PFSK-1 (cell line): ENCODE data around the gene KDM6B.

ENCODE experiments used
- FOXP2 ChIP-seq: optimal IDR thresholded peaks from 2 replicates; pipeline ENCODE3; 2011; ENCODE audit warnings: borderline replicate concordance, control low read depth, inconsistent platforms; ENCODE audit not compliant: insufficient read depth; ENCODE audit errors: extremely low read length, extremely low read depth
- POLR2AphosphoS5 ChIP-seq: IDR thresholded peaks from 2 replicates; pipeline ENCODE4 v1.6.1; 2012; ENCODE audit warnings: low read depth, mild to moderate bottlenecking, control low read depth, low read length, moderate library complexity
- SIN3A ChIP-seq: IDR thresholded peaks from 2 replicates; pipeline ENCODE4 v1.6.1; 2012; ENCODE audit warnings: mild to moderate bottlenecking, low read length, moderate library complexity, borderline replicate concordance; ENCODE audit not compliant: insufficient read depth
- TAF1 ChIP-seq: IDR thresholded peaks from 2 replicates; pipeline ENCODE4 v1.6.1; 2012; ENCODE audit warnings: low read length, control low read depth, borderline replicate concordance; ENCODE audit not compliant: insufficient read depth
- TF ChIP-seq, protein P1 (sequence below), 2 experiments: IDR thresholded peaks; 2 replicates each; pipeline versions ENCODE4 v1.6.1 to v1.8.0; 2011 to 2012; ENCODE audit warnings: low read depth in 2 of 2, low read length in 2 of 2, control low read depth in 1 of 2, inconsistent platforms in 1 of 2, mild to moderate bottlenecking in 1 of 2, moderate library complexity in 1 of 2; ENCODE audit not compliant: insufficient read depth in 1 of 2

The KDM6B gene

GRCh38 chr17:7845359-7846062, 11.5 kb downstream of the KDM6B start:
- TF ChIP-seq, protein P1, sequence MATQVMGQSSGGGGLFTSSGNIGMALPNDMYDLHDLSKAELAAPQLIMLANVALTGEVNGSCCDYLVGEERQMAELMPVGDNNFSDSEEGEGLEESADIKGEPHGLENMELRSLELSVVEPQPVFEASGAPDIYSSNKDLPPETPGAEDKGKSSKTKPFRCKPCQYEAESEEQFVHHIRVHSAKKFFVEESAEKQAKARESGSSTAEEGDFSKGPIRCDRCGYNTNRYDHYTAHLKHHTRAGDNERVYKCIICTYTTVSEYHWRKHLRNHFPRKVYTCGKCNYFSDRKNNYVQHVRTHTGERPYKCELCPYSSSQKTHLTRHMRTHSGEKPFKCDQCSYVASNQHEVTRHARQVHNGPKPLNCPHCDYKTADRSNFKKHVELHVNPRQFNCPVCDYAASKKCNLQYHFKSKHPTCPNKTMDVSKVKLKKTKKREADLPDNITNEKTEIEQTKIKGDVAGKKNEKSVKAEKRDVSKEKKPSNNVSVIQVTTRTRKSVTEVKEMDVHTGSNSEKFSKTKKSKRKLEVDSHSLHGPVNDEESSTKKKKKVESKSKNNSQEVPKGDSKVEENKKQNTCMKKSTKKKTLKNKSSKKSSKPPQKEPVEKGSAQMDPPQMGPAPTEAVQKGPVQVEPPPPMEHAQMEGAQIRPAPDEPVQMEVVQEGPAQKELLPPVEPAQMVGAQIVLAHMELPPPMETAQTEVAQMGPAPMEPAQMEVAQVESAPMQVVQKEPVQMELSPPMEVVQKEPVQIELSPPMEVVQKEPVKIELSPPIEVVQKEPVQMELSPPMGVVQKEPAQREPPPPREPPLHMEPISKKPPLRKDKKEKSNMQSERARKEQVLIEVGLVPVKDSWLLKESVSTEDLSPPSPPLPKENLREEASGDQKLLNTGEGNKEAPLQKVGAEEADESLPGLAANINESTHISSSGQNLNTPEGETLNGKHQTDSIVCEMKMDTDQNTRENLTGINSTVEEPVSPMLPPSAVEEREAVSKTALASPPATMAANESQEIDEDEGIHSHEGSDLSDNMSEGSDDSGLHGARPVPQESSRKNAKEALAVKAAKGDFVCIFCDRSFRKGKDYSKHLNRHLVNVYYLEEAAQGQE (IDR thresholded peaks at IDR 0.05; ENCODE audit: insufficient read depth in 1 of 2, low read depth in 2 of 2, low read length in 2 of 2): no peak
- no peak for TF ChIP-seq POLR2AphosphoS5
- TF ChIP-seq FOXP2: no peak
- no peak for TF ChIP-seq TAF1
- no peak for TF ChIP-seq SIN3A

- TF ChIP-seq SIN3A: no peak
- no peak for TF ChIP-seq POLR2AphosphoS5
- no peak for TF ChIP-seq TAF1
These were observed 12.2 kb downstream of the KDM6B start for GRCh38 chr17:7846063-7846735.

GRCh38 chr17:7846765-7847661, 13.0 kb downstream of the KDM6B start:
- TF ChIP-seq TAF1: no peak
- no peak for TF ChIP-seq SIN3A
- no peak for TF ChIP-seq POLR2AphosphoS5
- no peak for TF ChIP-seq FOXP2
- TF ChIP-seq, protein P1 (IDR thresholded peaks at IDR 0.05; ENCODE audit: insufficient read depth in 1 of 2, low read depth in 2 of 2, low read length in 2 of 2): no peak

GRCh38 chr17:7848131-7848579, 14.1 kb downstream of the KDM6B start:
- TF ChIP-seq SIN3A (no peak), TAF1 (no peak), POLR2AphosphoS5 (no peak), FOXP2 (no peak)
- TF ChIP-seq, protein P1 (IDR thresholded peaks at IDR 0.05; ENCODE audit: insufficient read depth in 1 of 2, low read depth in 2 of 2, low read length in 2 of 2): no peak

DNA sequence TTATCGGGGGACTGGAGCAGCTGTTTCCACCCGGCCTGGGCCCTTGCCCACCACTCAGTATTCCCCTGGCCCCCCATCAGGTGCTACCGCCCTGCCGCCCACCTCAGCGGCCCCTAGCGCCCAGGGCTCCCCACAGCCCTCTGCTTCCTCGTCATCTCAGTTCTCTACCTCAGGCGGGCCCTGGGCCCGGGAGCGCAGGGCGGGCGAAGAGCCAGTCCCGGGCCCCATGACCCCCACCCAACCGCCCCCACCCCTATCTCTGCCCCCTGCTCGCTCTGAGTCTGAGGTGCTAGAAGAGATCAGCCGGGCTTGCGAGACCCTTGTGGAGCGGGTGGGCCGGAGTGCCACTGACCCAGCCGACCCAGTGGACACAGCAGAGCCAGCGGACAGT, 14.7 kb downstream of the KDM6B start:
- TF ChIP-seq TAF1 (no peak), POLR2AphosphoS5 (no peak), FOXP2 (no peak), SIN3A (no peak)
- TF ChIP-seq, protein P1 (IDR thresholded peaks at IDR 0.05; ENCODE audit: insufficient read depth in 1 of 2, low read depth in 2 of 2, low read length in 2 of 2): no peak
